ENCODE results near the gene GART. TPM values are rescaled to one million over a fixed set of nuclear protein-coding genes. Genes with fewer than 3 reads are reported as not detected.
"Not testable (repeated sequence)": the region's sequence is repeated elsewhere in the genome, so short reads cannot be mapped to it uniquely, and the experiment has no call there.

Gene GART
- total RNA-seq, 2 donors from 2014 or later, result 52.7 to 100 TPM

DNA sequence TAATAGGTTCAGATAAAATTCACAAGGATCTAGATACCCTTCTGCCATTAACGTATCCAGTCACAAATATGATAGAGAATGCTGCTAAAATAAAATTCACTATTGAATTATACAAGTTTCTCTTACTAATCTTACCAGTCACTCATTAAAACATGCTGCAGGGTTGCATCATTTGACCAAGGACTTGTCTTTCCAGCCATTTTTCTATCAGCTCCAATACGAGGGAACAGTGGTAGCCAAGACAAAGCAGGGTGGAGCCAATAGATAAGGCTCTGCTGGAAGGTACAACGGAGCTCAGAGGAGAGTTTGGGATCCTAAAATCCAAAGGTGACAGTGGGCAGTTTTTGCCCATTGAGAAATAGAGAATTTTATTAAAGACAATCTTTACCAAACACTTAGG is 42.5 kb upstream of the GART start:
- Histone ChIP-seq H3K27me3 (no peaks in the 10 kb centered on the region), H3K9me3 (no peaks in the 10 kb centered on the region), H3K36me3 (no peaks in the 10 kb centered on the region), H3K4me1 (no peaks in the 10 kb centered on the region), H3K27ac (no peak overlapping the region), H3K9ac (ENCODE audit: low read depth in 2 of 2, low read length in 2 of 2) (no peak overlapping the region), H3K4me3 (no peak overlapping the region)
- intact Hi-C loops (cut with DNase I), result no loop called here
- TF ChIP-seq, protein P1, sequence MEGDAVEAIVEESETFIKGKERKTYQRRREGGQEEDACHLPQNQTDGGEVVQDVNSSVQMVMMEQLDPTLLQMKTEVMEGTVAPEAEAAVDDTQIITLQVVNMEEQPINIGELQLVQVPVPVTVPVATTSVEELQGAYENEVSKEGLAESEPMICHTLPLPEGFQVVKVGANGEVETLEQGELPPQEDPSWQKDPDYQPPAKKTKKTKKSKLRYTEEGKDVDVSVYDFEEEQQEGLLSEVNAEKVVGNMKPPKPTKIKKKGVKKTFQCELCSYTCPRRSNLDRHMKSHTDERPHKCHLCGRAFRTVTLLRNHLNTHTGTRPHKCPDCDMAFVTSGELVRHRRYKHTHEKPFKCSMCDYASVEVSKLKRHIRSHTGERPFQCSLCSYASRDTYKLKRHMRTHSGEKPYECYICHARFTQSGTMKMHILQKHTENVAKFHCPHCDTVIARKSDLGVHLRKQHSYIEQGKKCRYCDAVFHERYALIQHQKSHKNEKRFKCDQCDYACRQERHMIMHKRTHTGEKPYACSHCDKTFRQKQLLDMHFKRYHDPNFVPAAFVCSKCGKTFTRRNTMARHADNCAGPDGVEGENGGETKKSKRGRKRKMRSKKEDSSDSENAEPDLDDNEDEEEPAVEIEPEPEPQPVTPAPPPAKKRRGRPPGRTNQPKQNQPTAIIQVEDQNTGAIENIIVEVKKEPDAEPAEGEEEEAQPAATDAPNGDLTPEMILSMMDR (IDR thresholded peaks at IDR 0.05), result no peak
- DNase-seq, result no peak

DNA sequence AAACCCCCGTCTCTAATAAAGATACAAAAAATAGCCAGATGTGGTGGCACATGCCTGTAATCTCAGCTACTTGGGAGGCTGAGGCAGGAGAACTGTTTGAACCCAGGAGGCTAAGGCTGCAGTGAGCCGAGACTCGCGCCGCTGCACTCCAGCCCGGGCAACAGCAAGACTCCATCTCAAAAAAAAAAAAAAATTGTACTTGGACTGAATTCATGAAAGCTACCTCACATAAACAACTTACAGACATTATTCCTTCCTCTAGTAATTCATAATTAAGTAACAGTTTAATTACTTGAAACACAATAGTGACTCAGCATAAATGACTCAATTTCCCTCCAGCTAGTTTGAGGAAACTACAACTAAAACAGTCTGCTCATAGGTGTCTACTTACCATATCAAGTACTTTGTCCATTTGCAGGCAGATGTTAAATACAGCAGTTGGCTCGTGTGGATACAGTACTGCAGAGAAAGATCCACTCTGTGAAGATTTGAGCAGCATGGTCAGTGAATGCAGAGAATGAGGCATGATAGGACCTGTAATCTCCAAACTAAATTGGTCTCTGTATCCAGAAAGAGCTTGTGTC is 37.1 kb upstream of the GART start:
- Histone ChIP-seq H3K4me1 (no peaks in the 10 kb centered on the region), H3K9me3 (no peaks in the 10 kb centered on the region), H3K4me3 (no peak overlapping the region), H3K9ac (ENCODE audit: low read depth in 2 of 2, low read length in 2 of 2) (no peak overlapping the region), H3K27ac (no peak overlapping the region), H3K27me3 (no peaks in the 10 kb centered on the region), H3K36me3 (no peaks in the 10 kb centered on the region)
- no peak for DNase-seq
- TF ChIP-seq, protein P1 (IDR thresholded peaks at IDR 0.05), result no peak
- intact Hi-C loops (cut with DNase I), result no loop called here

GRCh38 chr21:33578214-33578613 is 36.3 kb upstream of the GART start:
- no peak overlapping the region for H3K27ac ChIP-seq
- H3K4me1 ChIP-seq, result no peaks in the 10 kb centered on the region
- DNase-seq, result no peak
- H3K9ac ChIP-seq (ENCODE audit: low read depth in 2 of 2, low read length in 2 of 2), result no peak overlapping the region
- TF ChIP-seq, protein P1 (IDR thresholded peaks at IDR 0.05), result no peak
- no peaks in the 10 kb centered on the region for H3K27me3 ChIP-seq
- intact Hi-C loops (cut with DNase I), result no loop called here
- no peak overlapping the region for H3K4me3 ChIP-seq
- H3K36me3 ChIP-seq, result no peaks in the 10 kb centered on the region
- H3K9me3 ChIP-seq, result no peaks in the 10 kb centered on the region

DNA sequence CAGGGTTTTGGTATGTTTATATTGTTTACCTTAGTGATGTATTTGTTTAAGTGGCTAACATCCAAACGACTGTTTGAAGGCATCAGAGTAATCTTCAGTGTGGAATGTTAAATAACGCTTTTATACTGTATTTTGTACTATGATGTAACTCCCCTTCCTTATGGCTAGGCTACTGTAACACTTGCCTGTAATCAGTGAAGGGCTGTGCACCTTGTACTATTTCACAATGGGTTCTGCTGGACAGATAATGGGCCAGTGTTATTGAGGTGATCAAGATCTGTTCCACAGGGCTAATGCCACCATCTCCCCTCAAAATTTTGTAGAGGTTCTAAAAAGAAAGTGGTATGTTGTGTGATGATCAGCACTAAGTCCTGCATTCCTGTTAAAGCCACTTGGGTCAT is 34.8 kb upstream of the GART start:
- H3K4me1 ChIP-seq; H3K9me3 ChIP-seq; intact Hi-C loops (cut with DNase I); H3K27ac ChIP-seq; H3K4me3 ChIP-seq; DNase-seq; H3K9ac ChIP-seq (ENCODE audit: low read depth in 2 of 2, low read length in 2 of 2); H3K27me3 ChIP-seq; H3K36me3 ChIP-seq: not testable (repeated sequence)

DNA sequence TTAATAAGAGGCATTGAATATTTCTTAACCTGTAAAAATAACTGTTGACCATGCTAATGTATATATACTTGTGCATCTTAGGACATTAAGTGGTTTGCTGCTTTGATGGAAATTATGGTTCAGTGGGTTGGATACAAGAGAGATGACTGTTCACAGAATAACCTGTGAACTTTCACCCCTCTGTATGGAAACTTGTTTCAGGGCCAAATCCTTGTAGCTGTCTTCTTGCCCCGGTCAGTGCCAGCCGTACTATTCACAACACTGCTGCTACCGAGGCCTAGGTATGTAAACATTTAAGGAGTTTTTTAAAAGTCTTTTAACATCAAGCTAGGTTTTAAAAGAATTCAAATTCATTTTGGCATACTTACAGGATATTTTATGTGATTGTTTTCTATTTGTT is 30.4 kb upstream of the GART start:
- no peak overlapping the region for H3K9ac ChIP-seq (ENCODE audit: low read depth in 2 of 2, low read length in 2 of 2)
- TF ChIP-seq, protein P1 (IDR thresholded peaks at IDR 0.05), result no peak
- no peaks in the 10 kb centered on the region for H3K27me3 ChIP-seq
- no peaks in the 10 kb centered on the region for H3K4me1 ChIP-seq
- no peak overlapping the region for H3K27ac ChIP-seq
- no peak for DNase-seq
- no peak overlapping the region for H3K4me3 ChIP-seq
- H3K36me3 ChIP-seq, result peaks cover 18% of the 10 kb centered on the region
- intact Hi-C loops (cut with DNase I), result no loop called here
- no peaks in the 10 kb centered on the region for H3K9me3 ChIP-seq

- no peak overlapping the region for H3K9ac ChIP-seq (ENCODE audit: low read depth in 2 of 2, low read length in 2 of 2)
- TF ChIP-seq, protein P1 (IDR thresholded peaks at IDR 0.05), result no peak
- no peaks in the 10 kb centered on the region for H3K9me3 ChIP-seq
- no peak for DNase-seq
- H3K4me3 ChIP-seq, result no peak overlapping the region
- H3K36me3 ChIP-seq, result peaks cover 18% of the 10 kb centered on the region
- H3K27me3 ChIP-seq, result no peaks in the 10 kb centered on the region
- no peaks in the 10 kb centered on the region for H3K4me1 ChIP-seq
- intact Hi-C loops (cut with DNase I), result no loop called here
- no peak overlapping the region for H3K27ac ChIP-seq
Measured at GRCh38 chr21:33569991-33570390, 28.1 kb upstream of the GART start.
